ENCODE data around the gene CASK. TPM values are rescaled to one million over a fixed set of nuclear protein-coding genes. Genes with fewer than 3 reads are reported as not detected.

The CASK gene
- total and polyA plus RNA-seq, 2 of the 13 experiments (the other 11 are each of a cell fraction or from before 2014, with no cell fraction given): 14.5 to 16.0 TPM

- no peak for TF ChIP-seq SOX13 (IDR thresholded peaks at IDR 0.05)
- peak in 1 of 2 experiments; percentile 21; a peak in 1 of 4 replicates for TF ChIP-seq SOX13 (CRISPR knock-in tag; conservative IDR thresholded peaks at IDR 0.05 in 1 of 2, IDR thresholded peaks at IDR 0.05 in 1 of 2)
- TF ChIP-seq KIAA2018 (CRISPR knock-in tag; IDR thresholded peaks at IDR 0.05; ENCODE audit: borderline replicate concordance): no peak
- no peak for TF ChIP-seq NFE2L1 (CRISPR knock-in tag; IDR thresholded peaks at IDR 0.05; ENCODE audit: borderline replicate concordance)
- TF ChIP-seq SRY (CRISPR knock-in tag; IDR thresholded peaks at IDR 0.05): no peak
- TF ChIP-seq ZNF451 (CRISPR knock-in tag; IDR thresholded peaks at IDR 0.05): no peak
- no peak for TF ChIP-seq ZNF616 (CRISPR knock-in tag; IDR thresholded peaks at IDR 0.05; ENCODE audit: low read depth)
- no peak for TF ChIP-seq ZNF512 (CRISPR knock-in tag; IDR thresholded peaks at IDR 0.05)
- no peak for TF ChIP-seq KDM2A (CRISPR knock-in tag; IDR thresholded peaks at IDR 0.05; ENCODE audit: borderline replicate concordance, low read depth)
- TF ChIP-seq GATA4 (IDR thresholded peaks at IDR 0.05; ENCODE audit: borderline replicate concordance, low read depth): no peak
- no peak for TF ChIP-seq GPBP1L1 (CRISPR knock-in tag; IDR thresholded peaks at IDR 0.05)
- TF ChIP-seq KMT2B (CRISPR knock-in tag; IDR thresholded peaks at IDR 0.05): no peak
- TF ChIP-seq ASH2L (IDR thresholded peaks at IDR 0.05; ENCODE audit: insufficient read length, low read depth, low read length): no peak
- no peak for TF ChIP-seq ZFP1 (CRISPR knock-in tag; IDR thresholded peaks at IDR 0.05)
- TF ChIP-seq SOX5 (CRISPR knock-in tag; IDR thresholded peaks at IDR 0.05; ENCODE audit: borderline replicate concordance): no peak
- TF ChIP-seq KMT2A (CRISPR knock-in tag; IDR thresholded peaks at IDR 0.05): no peak
- TF ChIP-seq SYNCRIP (IDR thresholded peaks at IDR 0.05; ENCODE audit: insufficient read depth, low read depth, low read length): no peak
- no peak for TF ChIP-seq ZFP36 (IDR thresholded peaks at IDR 0.05; ENCODE audit: borderline replicate concordance, low read depth, low read length, partially characterized antibody)
- no peak for TF ChIP-seq THYN1 (CRISPR knock-in tag; IDR thresholded peaks at IDR 0.05; ENCODE audit: borderline replicate concordance, low read depth)
- TF ChIP-seq KLF11 (CRISPR knock-in tag; IDR thresholded peaks at IDR 0.05): no peak
- peak; percentile 74 for TF ChIP-seq HNF4A (CRISPR knock-in tag; IDR thresholded peaks at IDR 0.05)
- peak; percentile 33; the same call in 1 of the 2 replicates for TF ChIP-seq CEBPG (CRISPR knock-in tag; IDR thresholded peaks at IDR 0.05)
Measured at GRCh38 chrX:41823402-41823801, 100.0 kb downstream of the CASK start (continued).

Measured in HepG2 (cell line).